Measurements from ENCODE around the gene TSLP.

Gene TSLP

GRCh38 chr5:111071413-111071812 lies at the start of gene TSLP:
Gene TSLP, plus strand, starts transcription at chr5:111071713. Its CDS starts 178 bp downstream, at chr5:111071891.
- no peak for DNase-seq

- DNase-seq: no peak
Observed at GRCh38 chr5:111022301-111022700, 49.2 kb upstream of the TSLP start.

GRCh38 chr5:111028865-111029264 lies 42.6 kb upstream of the TSLP start:
- DNase-seq: no peak

GRCh38 chr5:111043712-111044506 lies 27.6 kb upstream of the TSLP start:
- no peak for DNase-seq

GRCh38 chr5:111058064-111058463 lies 13.4 kb upstream of the TSLP start:
- DNase-seq: no peak

GRCh38 chr5:111060169-111060568 lies 11.3 kb upstream of the TSLP start:
- DNase-seq: no peak

- DNase-seq: no peak
Observed at GRCh38 chr5:111061618-111062017, 9.9 kb upstream of the TSLP start.

- no peak for DNase-seq
Observed at GRCh38 chr5:111063709-111064322, 7.7 kb upstream of the TSLP start.

- no peak for DNase-seq
Observed at GRCh38 chr5:111066261-111066938, 5.1 kb upstream of the TSLP start.

- no peak for DNase-seq
Observed at GRCh38 chr5:111068213-111068612, 3.3 kb upstream of the TSLP start.

- no peak for DNase-seq
Observed at GRCh38 chr5:111069839-111070238, 1.7 kb upstream of the TSLP start.

GRCh38 chr5:111070272-111071134 lies 1.0 kb upstream of the TSLP start:
- no peak for DNase-seq

- no peak for DNase-seq
Observed at GRCh38 chr5:111072949-111073682, 1.6 kb downstream of the TSLP start.

GRCh38 chr5:111074244-111074643 lies 2.7 kb downstream of the TSLP start:
- no peak for DNase-seq

GRCh38 chr5:111075520-111075919 lies 4.0 kb downstream of the TSLP start:
- DNase-seq: no peak

GRCh38 chr5:111076091-111076490 lies 4.6 kb downstream of the TSLP start:
- DNase-seq: no peak

GRCh38 chr5:111077678-111078077 lies 6.2 kb downstream of the TSLP start:
- no peak for DNase-seq

- DNase-seq: no peak
Observed at GRCh38 chr5:111079846-111080245, 8.3 kb downstream of the TSLP start.

GRCh38 chr5:111083323-111083722 lies 11.8 kb downstream of the TSLP start:
- peak; percentile 11 for DNase-seq

- peak; percentile 83 for DNase-seq
Observed at GRCh38 chr5:111092062-111092853, 20.7 kb downstream of the TSLP start, which contains the start of gene WDR36. Gene WDR36, plus strand, starts transcription at chr5:111092348. Its CDS starts 109 bp downstream, at chr5:111092457.

GRCh38 chr5:111095982-111096381 lies 24.5 kb downstream of the TSLP start:
- DNase-seq: no peak
